Right ventricle myocardium inferior (tissue), 1 donor: Measurements from ENCODE around the gene TNFRSF18. TPM values are rescaled to one million over a fixed set of nuclear protein-coding genes. Genes with fewer than 3 reads are reported as not detected.

ENCODE experiments used
- ATAC-seq: fragments of 200-7000 bp; cut with Tn5 transposase; one replicate; pipeline ENCODE4 v1.9.1; 2020; ENCODE audit warnings: mild to moderate bottlenecking, moderate library complexity
- DNase-seq: peaks from one replicate; pipeline ENCODE4 v3.0.0; 2021; ENCODE audit errors: missing footprints
- intact Hi-C: fragments of 100-400 bp; cut with DNase I; formaldehyde crosslinking; loops from one replicate; pipeline ENCODE4 v1.11.0; 2022
- total RNA-seq: library from RNA; stranded (reverse); fragmentation: NEBNext Ultra II Directional; extraction: Animal tissue kit (Norgen Biotek cat#: 25700); gene quantifications from one replicate; pipeline ENCODE4 v1.2.1, GENCODE V29; 2021
- donor health status: DM: no; HTN: yes; CAD: no; lungs with severe emphysema.

TNFRSF18 gene
- total RNA-seq, 1 donor from 2014 or later: not detected

DNA sequence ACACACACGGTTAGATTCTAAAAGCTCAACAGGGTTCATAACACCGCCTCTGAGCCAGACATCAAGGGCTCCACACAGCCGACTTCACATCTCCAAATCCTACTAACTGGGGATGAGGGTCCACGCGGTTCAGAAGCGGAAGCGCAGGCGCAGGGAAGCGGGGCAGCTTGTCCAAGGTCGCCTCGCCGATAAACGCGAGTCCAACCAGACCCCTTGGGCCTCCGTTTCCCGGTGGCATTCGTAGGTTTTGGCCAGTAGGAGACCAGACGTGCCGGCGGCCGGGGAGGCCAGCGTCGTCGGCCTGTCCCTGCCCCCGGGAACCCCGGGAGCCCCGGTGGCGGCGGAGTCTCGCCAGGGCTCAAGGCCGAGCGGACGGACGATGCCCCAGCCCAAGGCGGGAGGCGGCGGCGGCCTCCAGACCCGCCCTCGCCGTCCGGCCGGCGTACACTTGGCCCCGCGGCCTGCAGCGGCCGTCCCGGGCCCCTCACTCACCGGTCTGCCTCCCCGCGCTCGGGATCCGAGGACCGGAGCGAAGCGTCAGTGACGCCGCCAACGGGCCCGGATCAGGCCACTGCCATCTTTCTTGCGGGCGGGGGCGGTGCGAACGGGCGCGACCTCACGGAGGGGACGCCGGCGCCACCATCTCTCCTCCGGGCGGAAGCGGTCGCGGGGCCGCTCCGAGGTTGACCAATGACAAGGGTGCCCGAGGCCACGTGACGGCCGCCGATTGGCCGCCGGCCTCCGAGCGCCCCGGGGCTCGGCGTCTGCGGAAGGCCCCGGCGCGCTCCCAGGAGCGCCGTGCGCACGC is 25.2 kb upstream of the TNFRSF18 start, which contains the start of gene SDF4:
Gene SDF4, minus strand, starts transcription at position 602 of the 808 bp plus-strand sequence. CDS start 3,229 bp downstream, outside the sequence.
- intact Hi-C loops: loop anchor here (2.0 to 5.0 kb wide), 2 partner anchors 41 to 109 kb away; partner anchors contain the start of gene UBE2J2
- DNase-seq (peak; percentile 99), ATAC-seq (peak; percentile 98)

DNA sequence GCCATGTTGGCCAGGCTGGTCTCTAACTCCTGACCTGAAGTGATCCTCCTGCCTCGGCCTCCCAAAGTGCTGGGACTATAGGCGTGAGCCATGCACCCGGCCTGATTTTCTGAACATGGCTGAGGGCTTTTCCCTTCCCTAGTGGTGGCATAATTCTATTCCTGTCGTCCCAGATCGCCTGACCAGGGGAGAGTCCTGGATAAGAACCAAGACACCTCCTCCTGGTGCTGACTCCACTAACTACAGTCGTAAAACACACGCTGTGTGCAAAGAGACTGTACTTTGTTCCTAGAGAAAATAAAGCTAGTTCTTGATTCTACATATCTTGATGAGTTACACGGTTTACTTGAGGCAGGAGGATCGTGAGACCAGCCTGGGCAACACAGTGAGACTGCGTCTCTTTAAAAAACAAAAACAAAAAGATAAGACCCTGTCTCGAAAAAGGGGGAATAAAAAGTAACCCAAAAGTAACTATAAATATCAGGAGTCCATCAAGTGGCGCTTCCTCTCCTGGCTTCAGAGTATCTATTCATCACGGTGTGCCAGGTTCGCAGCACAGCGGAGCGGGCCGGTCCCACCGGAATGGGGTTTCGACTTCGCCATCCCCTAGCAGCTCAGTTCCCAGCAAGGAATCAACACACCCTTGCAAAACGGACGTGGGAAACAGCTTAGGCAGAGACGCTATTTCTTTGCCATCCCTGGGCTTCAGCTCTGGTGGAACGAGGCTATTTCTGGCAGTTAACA is 24.4 kb upstream of the TNFRSF18 start:
- no peak for DNase-seq
- no peak for ATAC-seq
- intact Hi-C loops: loop anchor here (5.0 kb wide), 1 partner anchor 109 kb away; no protein-coding TSS in a partner anchor

GRCh38 chr1:1229770-1230169 is 23.4 kb upstream of the TNFRSF18 start:
- DNase-seq (no peak), ATAC-seq (no peak)
- intact Hi-C loops: loop anchor here (5.0 kb wide), 1 partner anchor 107 kb away; no protein-coding TSS in a partner anchor

DNA sequence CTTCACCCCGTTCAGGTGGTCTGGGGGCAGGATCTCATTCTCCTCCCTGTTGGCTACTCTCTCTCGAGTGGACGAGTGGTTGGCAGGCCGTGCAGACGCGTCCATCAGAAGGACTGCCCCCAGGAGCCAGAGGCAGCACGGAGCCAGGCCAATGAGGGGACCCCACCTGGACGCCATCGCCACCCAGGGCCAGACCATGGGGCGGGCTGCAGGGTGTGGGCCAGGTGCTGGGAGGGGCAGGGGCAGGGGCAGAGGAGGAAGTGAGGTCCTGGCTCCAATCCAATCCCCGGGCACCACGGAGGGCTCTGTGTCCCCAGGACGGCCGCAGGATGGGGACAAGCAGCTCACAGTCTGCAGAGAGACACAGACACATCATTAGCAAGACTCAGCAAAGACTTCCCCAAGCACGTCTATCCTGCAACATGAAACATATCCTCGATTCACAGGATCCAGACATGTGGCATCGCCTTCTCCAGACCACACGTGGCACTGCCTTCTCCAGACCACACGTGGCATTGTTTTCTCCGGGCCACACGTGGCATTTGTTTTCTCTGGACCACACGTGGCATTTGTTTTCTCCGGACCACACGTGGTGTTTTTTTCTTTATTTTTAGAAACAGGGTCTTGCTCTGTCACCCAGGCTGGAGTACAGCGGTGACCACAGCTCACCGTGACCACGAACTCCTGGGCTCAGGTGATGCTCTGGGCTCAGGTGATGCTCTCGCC is 22.4 kb upstream of the TNFRSF18 start:
- ATAC-seq (no peak), DNase-seq (no peak)
- intact Hi-C loops: no loop called here

GRCh38 chr1:1228187-1228586 is 21.8 kb upstream of the TNFRSF18 start:
- ATAC-seq: no peak
- intact Hi-C loops: no loop called here
- DNase-seq: no peak

DNA sequence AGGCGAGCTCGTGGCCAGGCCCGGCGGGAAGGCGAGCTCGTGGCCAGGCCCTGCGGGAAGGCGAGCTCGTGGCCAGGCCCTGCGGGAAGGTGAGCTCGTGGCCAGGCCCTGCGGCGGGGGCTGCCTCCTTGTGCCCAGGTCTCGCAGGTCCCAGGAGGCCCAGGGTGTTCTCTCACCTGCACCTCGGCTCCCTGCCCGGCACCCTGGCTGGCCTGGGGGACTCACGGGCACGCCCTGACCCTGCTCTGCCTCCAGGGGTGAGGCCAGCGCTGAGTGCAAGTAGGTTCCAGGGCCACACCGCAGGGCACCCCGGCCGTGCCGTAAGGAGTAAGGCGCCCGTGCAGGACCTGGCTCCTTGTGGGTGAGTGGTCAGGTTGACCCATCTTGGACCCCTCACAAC is 21.0 kb upstream of the TNFRSF18 start:
- no peak for ATAC-seq
- intact Hi-C loops: no loop called here

GRCh38 chr1:1226566-1227362 is 20.4 kb upstream of the TNFRSF18 start:
- ATAC-seq (no peak), DNase-seq (no peak)
- intact Hi-C loops: no loop called here

More for the DNA sequence above, 21.0 kb upstream of the TNFRSF18 start:
- no peak for DNase-seq

DNA sequence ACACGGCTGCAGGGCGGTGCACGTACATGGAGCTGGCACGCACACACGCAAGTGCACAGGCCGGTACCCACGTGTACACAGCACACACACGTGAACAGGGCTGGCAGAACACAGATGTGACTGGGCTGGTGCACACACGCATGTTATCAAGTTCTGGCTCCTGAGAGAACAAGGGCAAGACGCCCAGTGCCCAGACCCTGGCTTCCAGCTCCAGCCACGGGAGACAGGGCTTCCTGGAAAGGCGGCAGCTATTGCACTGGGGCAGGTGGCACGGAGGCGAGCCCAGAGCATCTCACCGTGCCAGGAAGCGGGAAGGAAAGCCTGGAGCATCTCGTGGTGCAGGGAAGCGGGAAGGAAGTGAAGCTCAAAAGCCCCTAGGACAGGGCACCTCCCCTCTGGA is 19.5 kb upstream of the TNFRSF18 start:
- DNase-seq: no peak
- intact Hi-C loops: no loop called here
- ATAC-seq: no peak

DNA sequence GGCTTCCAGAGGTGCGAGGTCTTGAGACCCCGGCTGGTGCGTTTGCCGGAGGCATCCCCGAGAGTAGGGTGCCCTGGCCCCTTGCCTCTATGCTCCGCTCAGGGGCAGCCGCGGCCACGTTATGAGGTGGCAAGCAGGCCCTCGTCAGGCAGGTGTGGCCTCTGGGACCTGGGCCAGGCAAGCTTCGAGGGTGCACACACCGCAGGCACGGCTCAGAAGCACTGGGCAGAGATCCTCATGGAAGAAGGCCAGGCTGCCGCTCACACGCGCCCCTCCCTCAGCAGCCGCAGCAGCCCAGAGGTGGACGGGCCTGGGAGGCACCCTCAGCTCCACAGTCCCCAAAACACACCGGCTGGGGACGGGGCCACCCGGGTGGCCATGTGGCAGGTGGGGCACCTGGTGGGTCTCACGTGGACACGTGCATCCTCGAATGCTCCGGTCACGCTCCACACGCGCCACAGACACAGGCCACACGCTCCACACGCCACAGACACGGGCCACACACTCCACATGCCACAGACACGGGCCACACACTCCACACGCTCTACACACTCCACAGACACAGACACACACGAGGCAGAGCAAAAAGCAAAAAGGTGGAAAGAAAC is 18.9 kb upstream of the TNFRSF18 start:
- DNase-seq (no peak), ATAC-seq (no peak)
- intact Hi-C loops: no loop called here

DNA sequence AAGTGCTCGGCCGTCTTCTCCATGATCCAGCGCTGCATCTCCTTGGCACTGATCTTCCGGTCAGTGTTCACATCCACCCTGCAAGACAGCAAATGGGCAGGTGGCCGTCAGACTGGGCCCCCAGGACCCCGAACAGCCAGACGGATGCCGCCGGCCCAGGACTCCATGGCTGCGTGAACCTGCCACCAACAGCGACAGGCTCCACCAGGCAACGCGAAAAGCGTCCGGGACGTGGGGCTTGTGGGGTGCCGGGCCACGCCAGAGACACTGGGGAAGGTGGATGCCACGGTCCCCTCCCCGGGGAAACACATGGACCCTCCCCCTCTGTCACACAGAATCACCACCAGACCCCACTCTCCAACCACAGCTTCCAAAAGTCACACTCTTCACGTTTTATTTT is 17.5 kb upstream of the TNFRSF18 start:
- intact Hi-C loops: no loop called here
- DNase-seq (no peak), ATAC-seq (no peak)

GRCh38 chr1:1223321-1223720 is 16.9 kb upstream of the TNFRSF18 start:
- no peak for ATAC-seq
- intact Hi-C loops: no loop called here
- DNase-seq: no peak

- DNase-seq (no peak), ATAC-seq (no peak)
- intact Hi-C loops: no loop called here
Observed at GRCh38 chr1:1222575-1223225, 16.3 kb upstream of the TNFRSF18 start.

DNA sequence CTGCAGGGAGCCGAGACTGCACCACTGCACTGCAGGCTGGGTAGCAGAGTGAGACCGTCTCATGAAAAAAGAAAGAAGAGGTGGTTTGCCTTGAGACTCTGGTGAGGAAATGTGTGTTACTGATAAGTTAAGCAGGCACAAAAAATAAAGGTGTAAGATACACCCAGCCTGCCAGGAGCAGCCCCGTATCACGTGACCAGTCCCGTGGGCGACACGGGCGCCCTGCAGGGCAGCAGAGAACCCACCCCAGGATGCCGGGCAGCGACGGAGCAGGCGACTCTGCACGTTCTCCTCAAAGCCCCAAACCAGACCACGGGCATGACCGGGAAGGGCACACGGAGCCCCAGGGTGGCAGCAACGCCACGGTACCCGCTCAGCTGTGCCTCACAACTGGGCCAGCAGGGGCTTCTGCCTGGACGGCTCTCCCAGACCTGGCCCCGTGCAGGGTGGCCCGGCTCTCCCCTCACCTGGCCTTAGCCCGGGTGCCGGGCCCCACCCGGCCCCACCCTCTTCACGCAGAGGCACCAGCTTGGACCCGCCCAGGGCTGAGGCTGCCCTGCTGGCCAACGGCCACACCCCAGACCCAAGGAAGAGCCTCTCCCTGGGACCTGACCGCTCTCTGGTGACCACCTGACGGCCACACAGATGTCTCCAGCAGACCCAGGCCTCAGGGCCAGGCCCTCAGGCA is 15.6 kb upstream of the TNFRSF18 start:
- intact Hi-C loops: no loop called here
- DNase-seq (no peak), ATAC-seq (no peak)

DNA sequence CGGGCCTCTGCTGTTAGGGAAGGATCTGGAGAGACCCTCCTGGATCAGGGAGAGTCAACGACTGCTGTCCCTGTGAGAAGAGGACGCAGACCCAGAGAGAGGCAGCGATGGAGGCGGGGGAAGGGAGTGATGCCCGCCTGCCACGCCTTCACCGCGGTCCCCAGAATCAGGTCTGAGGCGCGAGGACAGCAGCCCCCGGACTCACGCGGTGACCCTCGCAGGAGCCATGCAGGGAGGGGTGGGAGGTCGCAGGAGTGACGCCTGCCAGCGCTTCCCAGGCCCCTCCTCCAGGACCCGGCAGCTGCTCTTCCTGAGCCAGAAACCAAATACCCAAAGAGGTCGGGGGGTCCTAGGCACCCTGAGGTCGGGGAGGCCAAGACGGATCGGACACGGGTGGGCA is 13.8 kb upstream of the TNFRSF18 start:
- DNase-seq (no peak), ATAC-seq (no peak)
- intact Hi-C loops: no loop called here

GRCh38 chr1:1219341-1219740 is 12.9 kb upstream of the TNFRSF18 start:
- DNase-seq (no peak), ATAC-seq (no peak)

DNA sequence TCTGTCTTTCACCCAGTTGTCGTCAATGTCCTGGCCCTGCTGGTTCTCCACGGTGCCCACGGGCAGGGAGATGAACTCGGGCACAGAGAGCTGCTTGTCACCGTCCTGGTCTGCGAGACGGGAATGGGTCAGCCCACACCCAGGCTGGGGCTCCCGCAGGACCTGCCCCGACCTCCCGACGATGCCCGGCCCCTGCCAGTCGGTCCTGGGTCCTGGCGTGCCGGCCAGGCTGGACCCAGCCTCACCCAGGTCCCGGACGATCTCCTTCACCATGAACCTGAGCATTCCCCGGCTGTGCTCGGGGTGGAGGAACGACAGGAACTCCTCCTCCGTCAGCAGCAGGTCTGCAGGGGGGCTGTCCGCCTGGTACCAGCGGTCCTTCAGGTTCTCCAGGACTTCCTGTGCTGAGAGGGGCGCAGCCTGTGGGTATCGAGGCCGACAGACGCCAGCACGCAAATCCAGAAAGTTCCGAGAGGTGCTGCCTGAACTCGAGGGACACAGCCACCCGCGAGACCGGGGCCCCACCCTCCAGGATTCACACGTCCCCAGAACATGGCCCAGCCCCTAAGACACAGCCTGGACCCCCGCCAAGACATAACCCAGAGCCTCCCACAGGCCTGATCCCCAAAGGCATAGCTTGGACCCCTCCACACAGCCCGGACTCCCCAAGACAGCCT is 12.3 kb upstream of the TNFRSF18 start:
- ATAC-seq (no peak), DNase-seq (no peak)
- intact Hi-C loops: no loop called here

More at GRCh38 chr1:1219341-1219740, 12.9 kb upstream of the TNFRSF18 start:
- intact Hi-C loops: no loop called here
